Suppressor macrophage treated with lipopolysaccharide for 4 hours (primary cell): ENCODE results near the gene RGSL1.
A peak's percentile ranks its signal among the peaks of the same experiment; 100 is the strongest.

ENCODE experiments used
- DNase-seq: peaks from one replicate; pipeline ENCODE4 v3.0.0-alpha.2; 2020

RGSL1 gene

GRCh38 chr1:182552527-182552926, 102.6 kb downstream of the RGSL1 start:
- no peak for DNase-seq

GRCh38 chr1:182555493-182555892, 105.5 kb downstream of the RGSL1 start:
- DNase-seq = no peak

- DNase-seq = no peak
Measured at GRCh38 chr1:182556279-182556678, 106.3 kb downstream of the RGSL1 start.

- no peak for DNase-seq
Measured at GRCh38 chr1:182560392-182560984, 110.5 kb downstream of the RGSL1 start.

- DNase-seq = no peak
Measured at GRCh38 chr1:182561456-182561855, 111.5 kb downstream of the RGSL1 start.

- no peak for DNase-seq
Measured at GRCh38 chr1:182563095-182563494, 113.1 kb downstream of the RGSL1 start.

GRCh38 chr1:182564406-182565004, 114.6 kb downstream of the RGSL1 start:
- no peak for DNase-seq

GRCh38 chr1:182565537-182565936, 115.6 kb downstream of the RGSL1 start:
- DNase-seq = no peak

GRCh38 chr1:182567629-182568028, 117.7 kb downstream of the RGSL1 start:
- DNase-seq = no peak

GRCh38 chr1:182568647-182569284, 118.8 kb downstream of the RGSL1 start:
- DNase-seq = no peak

- no peak for DNase-seq
Measured at GRCh38 chr1:182569939-182570610, 120.1 kb downstream of the RGSL1 start.

- no peak for DNase-seq
Measured at GRCh38 chr1:182570611-182570970, 120.6 kb downstream of the RGSL1 start.

GRCh38 chr1:182574156-182574555, 124.2 kb downstream of the RGSL1 start:
- no peak for DNase-seq

- DNase-seq = no peak
Measured at GRCh38 chr1:182575540-182576149, 125.7 kb downstream of the RGSL1 start.

GRCh38 chr1:182580736-182581135, 130.8 kb downstream of the RGSL1 start:
- DNase-seq = no peak

- DNase-seq = no peak
Measured at GRCh38 chr1:182584746-182585145, 134.8 kb downstream of the RGSL1 start.

- DNase-seq = no peak
Measured at GRCh38 chr1:182586380-182586779, 136.4 kb downstream of the RGSL1 start.

- DNase-seq = peak; percentile 57
Measured at GRCh38 chr1:182587093-182587492, 137.1 kb downstream of the RGSL1 start.

GRCh38 chr1:182587666-182588499, 137.9 kb downstream of the RGSL1 start:
- no peak for DNase-seq

- peak; percentile 90 for DNase-seq
Measured at GRCh38 chr1:182588500-182589396, 138.8 kb downstream of the RGSL1 start, which contains the start of gene RNASEL. RNASEL (minus strand) TSS chr1:182589256; CDS start chr1:182586806, 2,450 bp downstream.

- DNase-seq = no peak
Measured at GRCh38 chr1:182589520-182589919, 139.6 kb downstream of the RGSL1 start.
